ENCODE data around the gene RGS17. TPM values are rescaled to one million over a fixed set of nuclear protein-coding genes. Genes with fewer than 3 reads are reported as not detected.
"Not testable (repeated sequence)": the region's sequence is repeated elsewhere in the genome, so short reads cannot be mapped to it uniquely, and the experiment has no call there.

Gene RGS17
- total RNA-seq, 6 experiments from 2014 or later, result not detected

- H3K4me3 ChIP-seq, result peak overlapping the region; percentile 62 to 82 (median 77)
- 4% methylated on average over 19 of the region's 31 CpGs for WGBS (ENCODE audit: insufficient coverage, low coverage, low lambda C conversion rate, missing lambda C conversion rate)
- peaks cover 0 to 11% (median 6%) of the 10 kb centered on the region in 4 donors for H3K36me3 ChIP-seq
- H3K27me3 ChIP-seq, result no peaks in the 10 kb centered on the region
- no peaks in the 10 kb centered on the region for H3K9me3 ChIP-seq
- DNase-seq, result no peak
- H3K27ac ChIP-seq, result peak overlapping the region; percentile 62 to 74 (median 64)
- peaks cover 0 to 32% (median 7%) of the 10 kb centered on the region in 4 donors for H3K4me1 ChIP-seq
- TF ChIP-seq POLR2A (IDR thresholded peaks at IDR 0.05), result no peak
- no peak for TF ChIP-seq CTCF (IDR thresholded peaks at IDR 0.05)
- peak in 2 of 4 donors; percentile 1 for ATAC-seq
- intact Hi-C loops (cut with DNase I), result no loop called here
These were observed 129.1 kb downstream of the RGS17 start for GRCh38 chr6:153001767-153002612.

- H3K27me3 ChIP-seq; H3K27ac ChIP-seq; H3K4me3 ChIP-seq; H3K9me3 ChIP-seq; ATAC-seq; DNase-seq; intact Hi-C loops (cut with DNase I): not testable (repeated sequence)
- Histone ChIP-seq H3K36me3 (peaks cover 0 to 11% (median 8%) of the 10 kb centered on the region in 4 donors), H3K4me1 (peaks cover 0 to 32% (median 7%) of the 10 kb centered on the region in 4 donors)
- 97% methylated on average over 9 of the region's 9 CpGs for WGBS (ENCODE audit: insufficient coverage, low coverage, low lambda C conversion rate, missing lambda C conversion rate)
These were observed 130.3 kb downstream of the RGS17 start for GRCh38 chr6:153000790-153001189.

DNA sequence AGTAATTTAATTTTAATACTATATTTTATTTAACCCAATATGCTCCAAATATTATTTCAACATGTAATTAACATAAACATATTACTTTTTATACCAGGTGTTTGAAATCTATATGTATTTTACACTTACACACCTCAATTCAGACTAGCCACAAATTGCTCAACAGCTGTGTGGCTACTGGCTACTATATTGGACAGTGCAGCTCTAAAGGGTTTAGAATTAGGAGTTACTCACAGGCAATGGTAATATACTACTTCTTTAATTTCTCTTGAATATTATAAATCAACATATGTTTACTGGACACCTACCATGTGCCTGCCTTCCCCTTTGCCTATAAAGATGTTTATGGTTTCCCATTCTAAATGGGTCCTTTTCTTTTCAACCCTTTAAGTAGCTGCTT lies 130.8 kb downstream of the RGS17 start:
- intact Hi-C loops (cut with DNase I), result no loop called here
- H3K27me3 ChIP-seq, result no peaks in the 10 kb centered on the region
- peaks cover 0 to 32% (median 7%) of the 10 kb centered on the region in 4 donors for H3K4me1 ChIP-seq
- H3K4me3 ChIP-seq, result no peak overlapping the region
- DNase-seq (no peak), ATAC-seq (no peak)
- peaks cover 0 to 14% (median 8%) of the 10 kb centered on the region in 4 donors for H3K36me3 ChIP-seq
- no peaks in the 10 kb centered on the region for H3K9me3 ChIP-seq
- TF ChIP-seq CTCF (IDR thresholded peaks at IDR 0.05) (no peak), POLR2A (IDR thresholded peaks at IDR 0.05) (no peak)
- H3K27ac ChIP-seq, result no peak overlapping the region

DNA sequence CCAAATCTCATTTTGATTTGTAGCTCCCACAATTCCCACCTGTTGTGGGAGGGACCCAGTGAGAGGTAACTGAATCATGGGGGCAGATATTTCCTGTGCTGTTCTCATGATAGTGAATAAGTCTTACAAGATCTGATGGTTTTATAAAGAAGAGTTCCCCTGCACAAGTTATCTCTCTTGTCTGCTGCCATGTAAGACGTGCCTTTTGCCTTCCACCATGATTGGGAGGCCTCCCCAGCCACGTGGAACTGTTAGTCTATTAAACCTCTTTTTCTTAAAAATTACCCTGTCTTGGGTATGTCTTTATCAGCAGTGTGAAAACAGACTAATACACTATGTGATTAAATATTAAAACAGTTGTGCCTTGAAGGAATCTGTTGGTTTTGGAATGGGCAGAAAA lies 131.5 kb downstream of the RGS17 start:
- H3K27me3 ChIP-seq; H3K9me3 ChIP-seq; H3K27ac ChIP-seq; DNase-seq; ATAC-seq; intact Hi-C loops (cut with DNase I); H3K4me3 ChIP-seq: not testable (repeated sequence)
- Histone ChIP-seq H3K36me3 (peaks cover 0 to 15% (median 8%) of the 10 kb centered on the region in 4 donors), H3K4me1 (peaks cover 0 to 32% (median 7%) of the 10 kb centered on the region in 4 donors)
- WGBS (ENCODE audit: insufficient coverage, low coverage, low lambda C conversion rate, missing lambda C conversion rate), result 66% methylated on average over 2 of the region's 2 CpGs

GRCh38 chr6:152993847-152994246 lies 137.2 kb downstream of the RGS17 start:
- no peaks in the 10 kb centered on the region for H3K9me3 ChIP-seq
- ATAC-seq (no peak), DNase-seq (no peak)
- no peaks in the 10 kb centered on the region for H3K27me3 ChIP-seq
- intact Hi-C loops (cut with DNase I), result no loop called here
- TF ChIP-seq CTCF (IDR thresholded peaks at IDR 0.05) (no peak), POLR2A (IDR thresholded peaks at IDR 0.05) (no peak)
- no peak overlapping the region for H3K27ac ChIP-seq
- H3K4me3 ChIP-seq, result no peak overlapping the region
- H3K4me1 ChIP-seq, result peaks cover 0 to 2% (median 0%) of the 10 kb centered on the region in 4 donors
- peaks cover 0 to 44% (median 25%) of the 10 kb centered on the region in 4 donors for H3K36me3 ChIP-seq
